Adrenal gland (tissue), 12 donors: ENCODE measurements around the gene AOX1. TPM values are rescaled to one million over a fixed set of nuclear protein-coding genes. Genes with fewer than 3 reads are reported as not detected.

Experiments
- DNase-seq, 7 donors: peaks; one replicate each; pipeline ENCODE4 v3.0.0-alpha.2; 2019 to 2020
- H3K27ac ChIP-seq, 5 donors: fragments of 200-600 bp; sonication (generic) in 4 of 5; 1 replicate in 3 of 5; 2 replicates in 2 of 5; pipeline versions ENCODE4 v1.5.1 to v1.8.0; 2016 to 2020; ENCODE audit warnings: mild to moderate bottlenecking in 1 of 5
- H3K27me3 ChIP-seq: fragments of 200-600 bp; 2 replicates; pipeline ENCODE4 v1.8.0; 2021
- H3K36me3 ChIP-seq, 2 donors: fragments of 200-600 bp; replicated peaks in 1 of 2; 1 replicate in 1 of 2; 2 replicates in 1 of 2; pipeline versions ENCODE4 v1.5.1 to v1.8.0; 2018 to 2022
- H3K4me1 ChIP-seq, 2 donors: fragments of 200-600 bp; replicated peaks in 1 of 2; 1 replicate in 1 of 2; 2 replicates in 1 of 2; pipeline versions ENCODE4 v1.5.1 to v1.8.0; 2018 to 2021
- H3K4me3 ChIP-seq, 4 donors: fragments of 200-600 bp; sonication (generic) in 3 of 4; one replicate each; pipeline ENCODE4 v1.5.1; 2016 to 2018
- H3K9me3 ChIP-seq, 3 donors: fragments of 200-600 bp; sonication (generic) in 1 of 3; replicated peaks in 1 of 3; 1 replicate in 2 of 3; 2 replicates in 1 of 3; pipeline versions ENCODE4 v1.5.1 to v1.8.0; 2016 to 2021
- CTCF ChIP-seq, 6 experiments: fragments of 450-650 bp in 4 of 6; fragments of 200-600 bp in 2 of 6; sonication (generic) in 1 of 6; IDR thresholded peaks; 1 replicate in 5 of 6; 2 replicates in 1 of 6; pipeline versions ENCODE4 v1.5.1 to v1.8.0; 2016 to 2021; ENCODE audit warnings: antibody characterized with exemption in 6 of 6, mild to moderate bottlenecking in 2 of 6, moderate library complexity in 1 of 6
- POLR2A ChIP-seq, 2 donors: fragments of 450-650 bp; IDR thresholded peaks; one replicate each; pipeline ENCODE4 v1.6.1; 2017; ENCODE audit warnings: antibody characterized with exemption in 2 of 2, mild to moderate bottlenecking in 2 of 2, moderate library complexity in 1 of 2
- WGBS, 4 donors: extraction: QIAGEN DNeasy Blood & Tissue Kit in 2 of 4; methylation state at CpG; one replicate each; pipeline versions ENCODE4 v1.1.5 to v1.1.7; 2013 to 2017; 5-methylcytosine and 5-hydroxymethylcytosine counted together
- intact Hi-C, 2 donors: fragments of 100-400 bp; cut with DNase I; formaldehyde crosslinking; loops; one replicate each; pipeline versions ENCODE4 v1.14.1 to v1.15.0; 2022 to 2023
- polyA plus RNA-seq, 3 donors: library from polyadenylated mRNA; stranded (reverse); fragments of 200-250 nt in 2 of 3; fragments of 350-450 nt in 1 of 3; fragmentation: Illumina TruSeq in 1 of 3; extraction: RNeasy Lipid Tissue Mini Kit (QIAGEN cat#74804) in 1 of 3; gene quantifications; one replicate each; pipeline ENCODE4 v1.2.3, GENCODE V29; 2013 to 2014
- total RNA-seq, 9 donors: library from RNA; depleted of rRNA in 4 of 9; stranded (reverse); fragments of >200 nt in 4 of 9; fragments of 120-200 nt in 1 of 9; fragmentation: NEBNext Ultra II Directional in 1 of 9; extraction: Animal tissue kit (Norgen Biotek cat#: 25700) in 1 of 9; gene quantifications; one replicate each; pipeline versions ENCODE4 v1.1.0 to v1.2.4, GENCODE V29; 2013 to 2023
- donor health status: healthy with polysubstance abuse.
- donor health status: Bipolar disorder and iron deficiency.
- donor health status: DM: yes; HTN: yes; CAD: no.
- donor health status: DM: no; HTN: no; CAD: no.
- donor health status: DM: no; HTN: no; CAD: no.
- donor health status: DM: yes; HTN: yes; CAD: no.

Gene AOX1
- total and polyA plus RNA-seq, 12 donors = 101 to 1,121 (median 681) TPM

- peaks cover 0 to 4% (median 0%) of the 10 kb centered on the region in 3 donors for H3K9me3 ChIP-seq
- TF ChIP-seq POLR2A (IDR thresholded peaks at IDR 0.05) (no peak), CTCF (IDR thresholded peaks at IDR 0.05) (no peak)
- intact Hi-C loops = no loop called here
- peaks cover 0 to 57% of the 10 kb centered on the region in 2 donors for H3K36me3 ChIP-seq
- DNase-seq = no peak
- H3K27ac ChIP-seq = no peak overlapping the region
- H3K4me3 ChIP-seq = no peak overlapping the region
- WGBS, 4 donors = 93 to 94% (median 93%) methylated on average over 9 of the region's 9 CpGs
- peaks cover 0 to 9% of the 10 kb centered on the region in 2 donors for H3K4me1 ChIP-seq
- H3K27me3 ChIP-seq = no peaks in the 10 kb centered on the region
Observed at GRCh38 chr2:200669308-200669707, 83.5 kb downstream of the AOX1 start.

DNA sequence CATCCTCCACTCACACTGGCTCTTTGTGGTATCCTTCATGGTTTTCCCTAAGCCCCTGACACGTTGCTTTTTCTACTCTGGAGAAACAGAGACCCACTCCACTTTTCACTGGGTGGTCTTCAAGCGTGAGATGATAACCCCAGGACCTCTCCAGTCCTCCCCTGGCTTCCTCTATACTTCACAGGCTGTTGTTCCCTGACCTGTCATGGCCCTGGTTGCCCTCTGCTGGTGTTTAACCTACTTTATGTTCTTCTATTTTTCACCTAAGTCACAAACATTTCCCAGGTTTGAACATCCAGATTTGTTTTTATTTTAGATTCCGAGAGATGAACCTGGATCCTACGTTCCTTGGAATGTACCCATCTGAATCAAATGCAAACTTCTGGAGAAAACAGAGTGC, 84.5 kb downstream of the AOX1 start:
- H3K4me3 ChIP-seq = no peak overlapping the region
- H3K27ac ChIP-seq = no peak overlapping the region
- H3K36me3 ChIP-seq = peaks cover 0 to 46% of the 10 kb centered on the region in 2 donors
- 68 to 72% (median 69%) methylated on average over 4 of the region's 4 CpGs for WGBS, 4 donors
- no peak for TF ChIP-seq CTCF (IDR thresholded peaks at IDR 0.05)
- no peak for TF ChIP-seq POLR2A (IDR thresholded peaks at IDR 0.05)
- DNase-seq = no peak
- intact Hi-C loops = no loop called here
- peaks cover 0 to 6% of the 10 kb centered on the region in 2 donors for H3K4me1 ChIP-seq
- H3K9me3 ChIP-seq = peaks cover 0 to 4% (median 0%) of the 10 kb centered on the region in 3 donors
- no peaks in the 10 kb centered on the region for H3K27me3 ChIP-seq

DNA sequence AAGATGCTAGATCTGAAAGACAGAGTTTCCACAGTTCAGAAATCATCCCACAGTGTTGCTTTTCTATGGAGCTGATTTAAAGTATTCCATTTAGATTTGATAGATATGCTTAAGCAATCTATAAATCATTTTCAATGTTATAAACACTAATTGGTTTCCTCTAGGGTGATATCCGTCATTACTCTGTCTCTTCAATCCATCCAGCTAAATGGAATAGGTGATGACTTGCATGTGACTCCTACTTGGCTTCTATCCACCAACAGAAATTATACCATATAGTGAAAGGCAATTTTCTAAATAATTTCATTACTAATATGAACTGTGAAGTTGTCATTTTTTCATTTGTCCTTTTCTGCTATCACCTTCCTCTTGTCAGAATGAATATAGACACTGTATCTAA, 84.9 kb downstream of the AOX1 start:
- 65 to 90% (median 81%) methylated on average over 1 of the region's 1 CpG for WGBS, 4 donors
- Histone ChIP-seq H3K36me3 (peaks cover 0 to 45% of the 10 kb centered on the region in 2 donors), H3K27ac (no peak overlapping the region), H3K4me1 (peaks cover 0 to 10% of the 10 kb centered on the region in 2 donors), H3K4me3 (no peak overlapping the region), H3K9me3 (peaks cover 0 to 8% (median 0%) of the 10 kb centered on the region in 3 donors), H3K27me3 (no peaks in the 10 kb centered on the region)
- DNase-seq = no peak
- intact Hi-C loops = no loop called here
- TF ChIP-seq POLR2A (IDR thresholded peaks at IDR 0.05) = no peak
- TF ChIP-seq CTCF (IDR thresholded peaks at IDR 0.05) = no peak

DNA sequence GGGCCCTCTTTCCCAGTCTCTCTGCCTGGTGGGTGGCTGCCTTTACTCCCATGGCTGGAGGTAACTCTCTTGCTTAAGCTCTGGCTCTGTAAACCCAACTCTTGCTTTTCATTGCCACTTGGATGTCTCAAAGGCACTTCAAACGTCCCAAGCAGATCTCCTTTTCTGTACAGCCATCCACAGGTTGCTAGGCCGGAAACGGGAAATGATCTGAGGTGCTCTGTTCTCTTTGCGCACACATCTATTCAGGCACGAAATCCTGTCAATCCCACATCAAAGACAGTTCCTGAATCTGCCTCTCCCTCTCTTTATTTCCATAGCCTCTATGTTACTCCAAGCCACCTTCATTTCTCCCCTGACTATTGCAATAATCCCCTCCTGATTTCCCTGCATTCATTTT, 87.4 kb downstream of the AOX1 start:
- H3K9me3 ChIP-seq = peaks cover 0 to 11% (median 0%) of the 10 kb centered on the region in 3 donors
- TF ChIP-seq CTCF (IDR thresholded peaks at IDR 0.05) (no peak), POLR2A (IDR thresholded peaks at IDR 0.05) (no peak)
- no peaks in the 10 kb centered on the region for H3K27me3 ChIP-seq
- DNase-seq = no peak
- H3K4me3 ChIP-seq = no peak overlapping the region
- H3K27ac ChIP-seq = no peak overlapping the region
- H3K4me1 ChIP-seq = peaks cover 10 to 20% of the 10 kb centered on the region in 2 donors
- peaks cover 0 to 35% of the 10 kb centered on the region in 2 donors for H3K36me3 ChIP-seq
- 81 to 87% (median 86%) methylated on average over 5 of the region's 5 CpGs for WGBS, 4 donors
- intact Hi-C loops = no loop called here
